RWPE2 (cell line): ENCODE results near the gene C1orf174.
A peak's percentile ranks its signal among the peaks of the same experiment; 100 is the strongest.

Experiments used
- ATAC-seq: fragments of 200-7000 bp; cut with Tn5 transposase; 3 replicates; pipeline ENCODE4 v1.9.1; 2021; ENCODE audit warnings: low read depth
- DNase-seq: peaks from one replicate; pipeline ENCODE4 v3.0.0-alpha.2; 2020; ENCODE audit warnings: low spot score
- H3K27ac ChIP-seq: fragments of 450-650 bp; 2 replicates; pipeline ENCODE4 v1.5.1; 2017; ENCODE audit warnings: mild to moderate bottlenecking; ENCODE audit not compliant: poor library complexity, severe bottlenecking
- H3K27me3 ChIP-seq: fragments of 250-450 bp; sonication (Bioruptor Pico); 2 replicates; pipeline ENCODE4 v1.5.1; 2021; ENCODE audit warnings: mild to moderate bottlenecking, moderate library complexity; ENCODE audit not compliant: insufficient read depth, poor library complexity, severe bottlenecking
- H3K36me3 ChIP-seq: fragments of 250-450 bp; sonication (Bioruptor Pico); 2 replicates; pipeline ENCODE4 v1.5.1; 2020; ENCODE audit warnings: low read depth, mild to moderate bottlenecking, moderate library complexity
- H3K4me1 ChIP-seq: fragments of 250-450 bp; sonication (Bioruptor Pico); 2 replicates; pipeline ENCODE4 v1.5.1; 2021; ENCODE audit warnings: mild to moderate bottlenecking, moderate library complexity; ENCODE audit not compliant: insufficient read depth, poor library complexity, severe bottlenecking
- H3K4me3 ChIP-seq: fragments of 250-450 bp; sonication (Bioruptor Pico); 2 replicates; pipeline ENCODE4 v1.5.1; 2021; ENCODE audit warnings: mild to moderate bottlenecking, moderate library complexity; ENCODE audit not compliant: severe bottlenecking
- H3K9me3 ChIP-seq: fragments of 250-450 bp; sonication (Bioruptor Pico); 2 replicates; pipeline ENCODE4 v1.5.1; 2021; ENCODE audit warnings: mild to moderate bottlenecking, moderate library complexity; ENCODE audit not compliant: severe bottlenecking
- CTCF ChIP-seq: fragments of 450-650 bp; IDR thresholded peaks from one replicate; pipeline ENCODE4 v1.5.1; 2017; ENCODE audit warnings: mild to moderate bottlenecking, moderate library complexity; ENCODE audit not compliant: poor library complexity, severe bottlenecking

Gene C1orf174

GRCh38 chr1:3876716-3877115 is 23.4 kb downstream of the C1orf174 start:
- no peak overlapping the region for H3K4me3 ChIP-seq
- TF ChIP-seq CTCF, result no peak
- no peaks in the 10 kb centered on the region for H3K27me3 ChIP-seq
- peaks cover 6% of the 10 kb centered on the region; the same call in 1 of the 2 replicates for H3K36me3 ChIP-seq
- H3K4me1 ChIP-seq, result no peaks in the 10 kb centered on the region
- ATAC-seq (no peak), DNase-seq (no peak)
- H3K27ac ChIP-seq, result no peak overlapping the region
- no peaks in the 10 kb centered on the region for H3K9me3 ChIP-seq

- DNase-seq, result no peak
- H3K9me3 ChIP-seq, result no peaks in the 10 kb centered on the region
- no peaks in the 10 kb centered on the region for H3K27me3 ChIP-seq
- TF ChIP-seq CTCF, result no peak
- H3K36me3 ChIP-seq, result peaks cover 6% of the 10 kb centered on the region; the same call in 1 of the 2 replicates
- H3K4me3 ChIP-seq, result no peak overlapping the region
- no peak for ATAC-seq
- H3K27ac ChIP-seq, result no peak overlapping the region
- H3K4me1 ChIP-seq, result no peaks in the 10 kb centered on the region
These were observed 25.3 kb downstream of the C1orf174 start for GRCh38 chr1:3874736-3875135.

DNA sequence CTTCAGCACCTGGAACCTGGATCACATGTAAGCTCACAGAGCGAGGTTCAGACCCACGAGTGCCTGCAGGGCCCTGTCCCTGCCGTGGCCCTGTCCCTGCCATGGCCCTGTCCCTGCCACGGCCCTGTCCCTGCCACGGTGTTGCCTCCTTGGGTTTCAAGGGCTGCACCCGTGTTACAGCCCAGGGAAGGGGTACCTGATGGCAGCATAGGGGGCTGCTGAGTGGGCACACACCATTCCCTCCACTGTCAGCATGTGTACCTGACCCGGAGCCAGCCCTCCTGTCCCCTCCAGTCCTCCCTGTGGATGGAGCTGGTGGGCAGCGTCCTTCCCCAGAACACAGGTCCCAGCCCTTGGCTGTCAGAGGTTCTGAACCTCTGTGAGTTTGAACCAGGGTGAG is 27.5 kb downstream of the C1orf174 start:
- Histone ChIP-seq H3K27me3 (no peaks in the 10 kb centered on the region), H3K4me1 (no peaks in the 10 kb centered on the region), H3K36me3 (no peaks in the 10 kb centered on the region), H3K27ac (no peak overlapping the region), H3K9me3 (no peaks in the 10 kb centered on the region), H3K4me3 (no peak overlapping the region)
- DNase-seq (no peak), ATAC-seq (no peak)
- TF ChIP-seq CTCF, result no peak

DNA sequence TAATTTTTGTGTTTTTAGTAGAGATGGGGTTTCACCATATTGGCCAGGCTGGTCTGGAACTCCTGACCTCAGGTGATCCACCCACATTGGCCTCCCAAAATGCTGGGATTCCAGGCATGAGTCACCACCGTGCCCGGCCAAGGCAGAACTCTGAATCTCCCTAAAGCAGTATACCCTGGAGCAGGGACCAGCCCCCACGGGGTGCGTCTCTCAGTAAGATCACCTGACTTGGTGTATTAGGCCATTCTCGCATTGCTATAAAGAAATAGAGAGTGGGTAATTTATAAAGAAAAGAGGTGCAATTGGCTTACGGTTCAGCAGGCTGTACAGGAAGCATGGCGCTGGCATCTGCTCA is 28.6 kb downstream of the C1orf174 start:
- no peak for TF ChIP-seq CTCF
- Histone ChIP-seq H3K36me3 (no peaks in the 10 kb centered on the region), H3K4me1 (no peaks in the 10 kb centered on the region), H3K4me3 (no peak overlapping the region), H3K9me3 (no peaks in the 10 kb centered on the region), H3K27me3 (no peaks in the 10 kb centered on the region), H3K27ac (no peak overlapping the region)
- ATAC-seq, result no peak
- no peak for DNase-seq

GRCh38 chr1:3869751-3870301 is 30.2 kb downstream of the C1orf174 start:
- H3K36me3 ChIP-seq, result no peaks in the 10 kb centered on the region
- ATAC-seq, result no peak

More at GRCh38 chr1:3869751-3870301, 30.2 kb downstream of the C1orf174 start:
- no peak overlapping the region for H3K4me3 ChIP-seq
- H3K4me1 ChIP-seq, result no peaks in the 10 kb centered on the region
- H3K27ac ChIP-seq, result no peak overlapping the region
- H3K27me3 ChIP-seq, result no peaks in the 10 kb centered on the region
- TF ChIP-seq CTCF, result no peak
- DNase-seq, result peak; percentile 56
- no peaks in the 10 kb centered on the region for H3K9me3 ChIP-seq
